Neural cell (in vitro differentiated cells): ENCODE results near the gene SSTR4.

Experiments used
- EP300 ChIP-seq: fragments of 450-650 bp; conservative IDR thresholded peaks from 2 replicates; pipeline ENCODE4 v1.6.1; 2014; ENCODE audit warnings: antibody characterized with exemption, mild to moderate bottlenecking, moderate library complexity; ENCODE audit not compliant: poor library complexity, severe bottlenecking
- REST ChIP-seq: IDR thresholded peaks from 2 replicates; pipeline ENCODE4 v1.6.1; 2012; ENCODE audit warnings: borderline replicate concordance
- SMC3 ChIP-seq: fragments of 450-650 bp; conservative IDR thresholded peaks from 2 replicates; pipeline ENCODE4 v1.6.1; 2014; ENCODE audit warnings: antibody characterized with exemption, mild to moderate bottlenecking, moderate library complexity; ENCODE audit not compliant: poor library complexity
- TF ChIP-seq, protein P1 (sequence below): fragments of 450-650 bp; IDR thresholded peaks from 2 replicates; pipeline ENCODE4 v1.5.1; 2014; ENCODE audit warnings: antibody characterized with exemption, mild to moderate bottlenecking, moderate library complexity; ENCODE audit not compliant: poor library complexity, severe bottlenecking

DNA sequence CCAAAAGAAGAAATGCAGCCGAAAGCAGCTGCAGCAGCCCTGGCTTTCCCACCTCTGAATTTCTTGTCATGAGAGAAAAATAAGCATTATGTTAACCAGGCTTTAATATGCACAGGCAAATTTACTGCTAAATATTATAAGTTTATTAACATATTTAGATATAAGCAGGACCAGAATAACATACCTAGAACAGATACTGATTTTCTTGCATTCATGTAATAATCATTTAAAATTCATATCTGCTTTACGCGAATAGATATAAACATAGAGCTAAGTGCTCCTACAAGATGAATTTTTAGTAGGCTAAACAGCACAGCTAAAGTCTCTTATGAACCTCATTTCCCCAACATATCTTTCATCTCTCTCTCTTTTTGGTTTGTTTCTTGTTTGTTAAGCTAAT lies 36.3 kb downstream of the SSTR4 start:
- TF ChIP-seq, protein P1, sequence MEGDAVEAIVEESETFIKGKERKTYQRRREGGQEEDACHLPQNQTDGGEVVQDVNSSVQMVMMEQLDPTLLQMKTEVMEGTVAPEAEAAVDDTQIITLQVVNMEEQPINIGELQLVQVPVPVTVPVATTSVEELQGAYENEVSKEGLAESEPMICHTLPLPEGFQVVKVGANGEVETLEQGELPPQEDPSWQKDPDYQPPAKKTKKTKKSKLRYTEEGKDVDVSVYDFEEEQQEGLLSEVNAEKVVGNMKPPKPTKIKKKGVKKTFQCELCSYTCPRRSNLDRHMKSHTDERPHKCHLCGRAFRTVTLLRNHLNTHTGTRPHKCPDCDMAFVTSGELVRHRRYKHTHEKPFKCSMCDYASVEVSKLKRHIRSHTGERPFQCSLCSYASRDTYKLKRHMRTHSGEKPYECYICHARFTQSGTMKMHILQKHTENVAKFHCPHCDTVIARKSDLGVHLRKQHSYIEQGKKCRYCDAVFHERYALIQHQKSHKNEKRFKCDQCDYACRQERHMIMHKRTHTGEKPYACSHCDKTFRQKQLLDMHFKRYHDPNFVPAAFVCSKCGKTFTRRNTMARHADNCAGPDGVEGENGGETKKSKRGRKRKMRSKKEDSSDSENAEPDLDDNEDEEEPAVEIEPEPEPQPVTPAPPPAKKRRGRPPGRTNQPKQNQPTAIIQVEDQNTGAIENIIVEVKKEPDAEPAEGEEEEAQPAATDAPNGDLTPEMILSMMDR: no peak
- no peak for TF ChIP-seq EP300
- TF ChIP-seq SMC3: no peak
- no peak for TF ChIP-seq REST
